OCI-LY1 (cell line): Measurements from ENCODE around the gene SCYGR8.

Experiments used
- EZH2 ChIP-seq: fragments of 200-600 bp; sonication (generic), shearing (Covaris generic); IDR thresholded peaks from 2 replicates; pipeline ENCODE4 v1.8.0; 2017; ENCODE audit warnings: borderline replicate concordance, mixed run types, mild to moderate bottlenecking, antibody characterized with exemption, low read length, moderate library complexity, mixed read lengths
- TF ChIP-seq, protein P1 (sequence below): fragments of 200-600 bp; sonication (generic), shearing (Covaris generic); IDR thresholded peaks from 2 replicates; pipeline ENCODE4 v1.5.1; 2017; ENCODE audit warnings: mild to moderate bottlenecking, antibody characterized with exemption, low read length, moderate library complexity, mixed read lengths

DNA sequence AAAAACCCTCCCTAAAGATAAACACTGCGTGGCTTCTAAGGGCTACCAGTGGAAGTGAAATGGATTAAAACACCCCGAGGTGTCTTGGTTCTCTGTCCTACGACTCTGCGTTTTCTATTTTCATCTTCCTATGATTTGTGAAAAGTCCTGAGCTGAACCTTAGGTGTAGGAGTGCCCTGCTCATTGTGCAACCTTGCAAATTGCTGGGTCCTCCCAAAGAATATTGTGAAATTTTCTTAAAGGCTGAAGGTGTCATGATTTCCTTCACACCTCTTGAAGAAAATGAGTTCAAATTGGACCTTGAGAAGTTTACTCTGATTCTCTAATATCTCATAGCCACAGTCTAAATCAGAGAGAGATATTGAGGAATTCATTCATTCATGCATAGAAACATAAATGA lies 26.1 kb upstream of the SCYGR8 start:
- TF ChIP-seq, protein P1, sequence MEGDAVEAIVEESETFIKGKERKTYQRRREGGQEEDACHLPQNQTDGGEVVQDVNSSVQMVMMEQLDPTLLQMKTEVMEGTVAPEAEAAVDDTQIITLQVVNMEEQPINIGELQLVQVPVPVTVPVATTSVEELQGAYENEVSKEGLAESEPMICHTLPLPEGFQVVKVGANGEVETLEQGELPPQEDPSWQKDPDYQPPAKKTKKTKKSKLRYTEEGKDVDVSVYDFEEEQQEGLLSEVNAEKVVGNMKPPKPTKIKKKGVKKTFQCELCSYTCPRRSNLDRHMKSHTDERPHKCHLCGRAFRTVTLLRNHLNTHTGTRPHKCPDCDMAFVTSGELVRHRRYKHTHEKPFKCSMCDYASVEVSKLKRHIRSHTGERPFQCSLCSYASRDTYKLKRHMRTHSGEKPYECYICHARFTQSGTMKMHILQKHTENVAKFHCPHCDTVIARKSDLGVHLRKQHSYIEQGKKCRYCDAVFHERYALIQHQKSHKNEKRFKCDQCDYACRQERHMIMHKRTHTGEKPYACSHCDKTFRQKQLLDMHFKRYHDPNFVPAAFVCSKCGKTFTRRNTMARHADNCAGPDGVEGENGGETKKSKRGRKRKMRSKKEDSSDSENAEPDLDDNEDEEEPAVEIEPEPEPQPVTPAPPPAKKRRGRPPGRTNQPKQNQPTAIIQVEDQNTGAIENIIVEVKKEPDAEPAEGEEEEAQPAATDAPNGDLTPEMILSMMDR, result no peak
- no peak for TF ChIP-seq EZH2
